HL-60 (cell line): Measurements from ENCODE around the gene LRRC61.
"Not testable (repeated sequence)": the region's sequence is repeated elsewhere in the genome, so short reads cannot be mapped to it uniquely, and the experiment has no call there.

Experiments used
- DNase-seq, 2 experiments: peaks; one replicate each; pipeline ENCODE4 v3.0.0-alpha.2; 2010 to 2020; ENCODE audit warnings: low read depth in 1 of 2, low spot score in 1 of 2
- H3K27ac ChIP-seq: fragments of 250-450 bp; sonication (Bioruptor Pico); replicated peaks from 2 replicates; pipeline ENCODE4 v1.5.1; 2020; ENCODE audit warnings: mild to moderate bottlenecking, moderate library complexity
- H3K27me3 ChIP-seq: fragments of 250-450 bp; sonication (Bioruptor Pico); 2 replicates; pipeline ENCODE4 v1.5.1; 2021; ENCODE audit warnings: mild to moderate bottlenecking, moderate library complexity; ENCODE audit not compliant: insufficient read depth, poor library complexity, severe bottlenecking
- H3K4me3 ChIP-seq: replicated peaks from 2 replicates; pipeline ENCODE4 v1.5.1; 2011; ENCODE audit warnings: mild to moderate bottlenecking, control low read depth, low read length; ENCODE audit not compliant: insufficient read depth
- GABPA ChIP-seq: IDR thresholded peaks from 2 replicates; pipeline ENCODE4 v1.6.1; 2012; ENCODE audit warnings: low read depth
- POLR2AphosphoS5 ChIP-seq: IDR thresholded peaks from 2 replicates; pipeline ENCODE4 v1.6.1; 2012; ENCODE audit warnings: low read depth
- SPI1 ChIP-seq: IDR thresholded peaks from 2 replicates; pipeline ENCODE4 v1.6.1; 2012; ENCODE audit warnings: low read depth, mild to moderate bottlenecking, borderline replicate concordance
- TF ChIP-seq, protein P1 (sequence below): IDR thresholded peaks from one replicate; pipeline ENCODE4 v1.5.1; 2011; ENCODE audit warnings: low read length, control low read depth, inconsistent platforms; ENCODE audit not compliant: insufficient read depth
- TF ChIP-seq, protein P2 (sequence below): IDR thresholded peaks from 2 replicates; pipeline ENCODE4 v1.6.1; 2012; ENCODE audit warnings: low read depth; ENCODE audit not compliant: insufficient replicate concordance

LRRC61 gene

DNA sequence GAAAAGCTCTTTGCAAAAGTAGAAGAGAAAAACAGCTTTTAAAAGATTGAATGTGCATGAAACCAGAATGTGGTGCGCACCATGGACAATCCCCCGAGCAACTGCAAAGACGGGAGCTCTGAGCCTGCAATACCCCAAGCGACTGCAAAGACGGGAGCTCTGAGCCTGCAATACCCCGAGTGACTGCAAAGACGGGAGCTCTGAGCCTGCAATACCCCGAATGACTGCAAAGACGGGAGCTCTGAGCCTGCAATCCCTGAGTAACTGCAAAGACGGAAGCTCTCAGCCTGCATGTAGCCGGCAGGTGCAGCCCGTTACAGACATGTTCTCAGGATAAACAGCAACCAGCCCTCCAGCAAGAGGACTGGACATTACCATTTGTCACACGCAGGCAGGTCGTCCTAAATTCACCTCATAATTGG, 62.2 kb downstream of the LRRC61 start:
- no peak for DNase-seq
- Histone ChIP-seq H3K27me3 (no peaks in the 10 kb centered on the region), H3K4me3 (no peak overlapping the region), H3K27ac (peak overlapping the region; percentile 63)
- no peak for TF ChIP-seq POLR2AphosphoS5
- TF ChIP-seq, protein P1, sequence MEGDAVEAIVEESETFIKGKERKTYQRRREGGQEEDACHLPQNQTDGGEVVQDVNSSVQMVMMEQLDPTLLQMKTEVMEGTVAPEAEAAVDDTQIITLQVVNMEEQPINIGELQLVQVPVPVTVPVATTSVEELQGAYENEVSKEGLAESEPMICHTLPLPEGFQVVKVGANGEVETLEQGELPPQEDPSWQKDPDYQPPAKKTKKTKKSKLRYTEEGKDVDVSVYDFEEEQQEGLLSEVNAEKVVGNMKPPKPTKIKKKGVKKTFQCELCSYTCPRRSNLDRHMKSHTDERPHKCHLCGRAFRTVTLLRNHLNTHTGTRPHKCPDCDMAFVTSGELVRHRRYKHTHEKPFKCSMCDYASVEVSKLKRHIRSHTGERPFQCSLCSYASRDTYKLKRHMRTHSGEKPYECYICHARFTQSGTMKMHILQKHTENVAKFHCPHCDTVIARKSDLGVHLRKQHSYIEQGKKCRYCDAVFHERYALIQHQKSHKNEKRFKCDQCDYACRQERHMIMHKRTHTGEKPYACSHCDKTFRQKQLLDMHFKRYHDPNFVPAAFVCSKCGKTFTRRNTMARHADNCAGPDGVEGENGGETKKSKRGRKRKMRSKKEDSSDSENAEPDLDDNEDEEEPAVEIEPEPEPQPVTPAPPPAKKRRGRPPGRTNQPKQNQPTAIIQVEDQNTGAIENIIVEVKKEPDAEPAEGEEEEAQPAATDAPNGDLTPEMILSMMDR = no peak
- TF ChIP-seq, protein P2, sequence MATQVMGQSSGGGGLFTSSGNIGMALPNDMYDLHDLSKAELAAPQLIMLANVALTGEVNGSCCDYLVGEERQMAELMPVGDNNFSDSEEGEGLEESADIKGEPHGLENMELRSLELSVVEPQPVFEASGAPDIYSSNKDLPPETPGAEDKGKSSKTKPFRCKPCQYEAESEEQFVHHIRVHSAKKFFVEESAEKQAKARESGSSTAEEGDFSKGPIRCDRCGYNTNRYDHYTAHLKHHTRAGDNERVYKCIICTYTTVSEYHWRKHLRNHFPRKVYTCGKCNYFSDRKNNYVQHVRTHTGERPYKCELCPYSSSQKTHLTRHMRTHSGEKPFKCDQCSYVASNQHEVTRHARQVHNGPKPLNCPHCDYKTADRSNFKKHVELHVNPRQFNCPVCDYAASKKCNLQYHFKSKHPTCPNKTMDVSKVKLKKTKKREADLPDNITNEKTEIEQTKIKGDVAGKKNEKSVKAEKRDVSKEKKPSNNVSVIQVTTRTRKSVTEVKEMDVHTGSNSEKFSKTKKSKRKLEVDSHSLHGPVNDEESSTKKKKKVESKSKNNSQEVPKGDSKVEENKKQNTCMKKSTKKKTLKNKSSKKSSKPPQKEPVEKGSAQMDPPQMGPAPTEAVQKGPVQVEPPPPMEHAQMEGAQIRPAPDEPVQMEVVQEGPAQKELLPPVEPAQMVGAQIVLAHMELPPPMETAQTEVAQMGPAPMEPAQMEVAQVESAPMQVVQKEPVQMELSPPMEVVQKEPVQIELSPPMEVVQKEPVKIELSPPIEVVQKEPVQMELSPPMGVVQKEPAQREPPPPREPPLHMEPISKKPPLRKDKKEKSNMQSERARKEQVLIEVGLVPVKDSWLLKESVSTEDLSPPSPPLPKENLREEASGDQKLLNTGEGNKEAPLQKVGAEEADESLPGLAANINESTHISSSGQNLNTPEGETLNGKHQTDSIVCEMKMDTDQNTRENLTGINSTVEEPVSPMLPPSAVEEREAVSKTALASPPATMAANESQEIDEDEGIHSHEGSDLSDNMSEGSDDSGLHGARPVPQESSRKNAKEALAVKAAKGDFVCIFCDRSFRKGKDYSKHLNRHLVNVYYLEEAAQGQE = no peak
- TF ChIP-seq SPI1 = no peak
- TF ChIP-seq GABPA = no peak

DNA sequence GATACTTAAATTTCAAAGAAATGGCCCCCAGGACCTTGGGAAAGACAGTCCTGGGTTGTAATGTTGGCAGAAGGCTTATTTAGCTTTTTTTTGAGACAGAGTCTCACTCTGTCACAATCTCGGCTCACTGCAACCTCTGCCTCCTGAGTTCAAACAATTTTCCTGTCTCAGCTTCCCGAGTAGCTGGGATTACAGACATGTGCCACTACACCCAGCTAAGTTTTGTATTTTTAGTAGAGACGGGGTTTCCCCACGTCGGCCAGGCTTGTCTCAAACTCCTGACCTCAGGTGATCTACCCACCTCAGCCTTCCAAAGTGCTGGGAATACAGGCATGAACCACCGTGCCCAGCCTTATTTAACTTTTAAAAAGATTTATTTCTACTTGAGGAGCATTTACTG, 62.7 kb downstream of the LRRC61 start:
- DNase-seq, H3K4me3 ChIP-seq, H3K27me3 ChIP-seq: not testable (repeated sequence)
- peak overlapping the region; percentile 48 for H3K27ac ChIP-seq
